Left lung (tissue), 10 donors: ENCODE data around the gene CCDC6. TPM values are rescaled to one million over a fixed set of nuclear protein-coding genes. Genes with fewer than 3 reads are reported as not detected.
A peak's percentile ranks its signal among the peaks of the same experiment; 100 is the strongest.
"Not testable (repeated sequence)": the region's sequence is repeated elsewhere in the genome, so short reads cannot be mapped to it uniquely, and the experiment has no call there.

Experiments used
- ATAC-seq: fragments of 200-7000 bp; cut with Tn5 transposase; one replicate; pipeline ENCODE4 v1.9.1; 2020; ENCODE audit warnings: moderate library complexity
- DNase-seq, 4 donors: peaks; one replicate each; pipeline ENCODE4 v3.0.0-alpha.2; 2013 to 2020
- H3K27ac ChIP-seq, 2 donors: fragments of 200-600 bp; sonication (generic) in 1 of 2; one replicate each; pipeline versions ENCODE4 v1.5.0 to v1.8.0; 2020 to 2021
- H3K27me3 ChIP-seq, 2 donors: fragments of 200-600 bp; sonication (generic) in 1 of 2; one replicate each; pipeline versions ENCODE4 v1.5.0 to v1.8.0; 2020 to 2021
- H3K36me3 ChIP-seq, 2 donors: fragments of 200-600 bp; sonication (generic) in 1 of 2; one replicate each; pipeline versions ENCODE4 v1.5.0 to v1.8.0; 2020 to 2021
- H3K4me1 ChIP-seq, 2 donors: fragments of 200-600 bp; one replicate each; pipeline ENCODE4 v1.8.0; 2021
- H3K4me3 ChIP-seq, 2 donors: fragments of 200-600 bp; sonication (generic) in 1 of 2; one replicate each; pipeline versions ENCODE4 v1.5.0 to v1.8.0; 2020 to 2021; ENCODE audit warnings: mild to moderate bottlenecking in 1 of 2
- H3K9me3 ChIP-seq, 2 donors: fragments of 200-600 bp; sonication (generic) in 1 of 2; one replicate each; pipeline versions ENCODE4 v1.5.0 to v1.8.0; 2020 to 2021
- CTCF ChIP-seq, 2 donors: fragments of 200-600 bp; sonication (generic) in 1 of 2; IDR thresholded peaks; one replicate each; pipeline versions ENCODE4 v1.5.0 to v1.8.0; 2021; ENCODE audit warnings: antibody characterized with exemption in 2 of 2
- intact Hi-C, 2 donors: fragments of 100-400 bp; cut with DNase I; formaldehyde crosslinking; loops; one replicate each; pipeline versions ENCODE4 v1.11.2 to v1.14.2; 2022
- polyA plus RNA-seq, 6 donors: library from polyadenylated mRNA; unstranded; fragments of 120-200 nt; gene quantifications; one replicate each; pipeline ENCODE4 v1.2.1, GENCODE V29; 2013; ENCODE audit not compliant: insufficient read length in 6 of 6
- total RNA-seq, 2 donors: library from RNA; stranded (reverse); fragmentation: NEBNext Ultra II Directional; extraction: Animal tissue kit (Norgen Biotek cat#: 25700); gene quantifications; one replicate each; pipeline ENCODE4 v1.2.1, GENCODE V29; 2021
- donor health status: DM: no; HTN: yes; CAD: no.
- donor health status: DM: no; HTN: no; CAD: no.

The CCDC6 gene
- total and polyA plus RNA-seq, 8 donors = 32.1 to 76.6 (median 44.4) TPM

GRCh38 chr10:59888781-59889435, 17.4 kb downstream of the CCDC6 start:
- no peak overlapping the region for H3K27ac ChIP-seq
- ATAC-seq (no peak), DNase-seq (no peak)
- TF ChIP-seq CTCF (IDR thresholded peaks at IDR 0.05) = no peak
- H3K9me3 ChIP-seq = no peaks in the 10 kb centered on the region
- H3K4me1 ChIP-seq = peaks cover 20 to 88% of the 10 kb centered on the region in 2 donors
- no peak overlapping the region for H3K4me3 ChIP-seq
- no peaks in the 10 kb centered on the region for H3K27me3 ChIP-seq
- H3K36me3 ChIP-seq = peaks cover 0 to 5% of the 10 kb centered on the region in 2 donors
- intact Hi-C loops = no loop called here

GRCh38 chr10:59887972-59888640, 18.2 kb downstream of the CCDC6 start:
- H3K36me3 ChIP-seq = peaks cover 0 to 5% of the 10 kb centered on the region in 2 donors
- no peaks in the 10 kb centered on the region for H3K9me3 ChIP-seq
- DNase-seq (no peak), ATAC-seq (no peak)
- H3K27me3 ChIP-seq = no peaks in the 10 kb centered on the region
- intact Hi-C loops = no loop called here
- no peak overlapping the region for H3K4me3 ChIP-seq
- no peak overlapping the region for H3K27ac ChIP-seq
- peaks cover 16 to 80% of the 10 kb centered on the region in 2 donors for H3K4me1 ChIP-seq
- TF ChIP-seq CTCF (IDR thresholded peaks at IDR 0.05) = no peak

GRCh38 chr10:59887006-59887405, 19.4 kb downstream of the CCDC6 start:
- DNase-seq (no peak), ATAC-seq (peak; percentile 50)
- TF ChIP-seq CTCF (IDR thresholded peaks at IDR 0.05) = no peak
- Histone ChIP-seq H3K4me3 (no peak overlapping the region), H3K27me3 (no peaks in the 10 kb centered on the region), H3K9me3 (no peaks in the 10 kb centered on the region), H3K4me1 (peaks cover 10 to 71% of the 10 kb centered on the region in 2 donors), H3K36me3 (peaks cover 0 to 5% of the 10 kb centered on the region in 2 donors), H3K27ac (no peak overlapping the region)
- intact Hi-C loops = no loop called here

GRCh38 chr10:59885430-59886134, 20.8 kb downstream of the CCDC6 start:
- Histone ChIP-seq H3K4me3 (no peak overlapping the region), H3K27me3 (no peaks in the 10 kb centered on the region), H3K4me1 (peaks cover 13 to 65% of the 10 kb centered on the region in 2 donors), H3K36me3 (peaks cover 0 to 5% of the 10 kb centered on the region in 2 donors), H3K27ac (no peak overlapping the region), H3K9me3 (no peaks in the 10 kb centered on the region)
- TF ChIP-seq CTCF (IDR thresholded peaks at IDR 0.05) = no peak
- intact Hi-C loops = no loop called here
- ATAC-seq (peak; percentile 30), DNase-seq (peak in 1 of 4 donors; percentile 43)

- ATAC-seq, H3K4me3 ChIP-seq, H3K9me3 ChIP-seq, intact Hi-C loops, H3K36me3 ChIP-seq, H3K27me3 ChIP-seq, H3K27ac ChIP-seq, DNase-seq: not testable (repeated sequence)
- H3K4me1 ChIP-seq = peaks cover 13 to 63% of the 10 kb centered on the region in 2 donors
Observed at GRCh38 chr10:59884893-59885292, 21.5 kb downstream of the CCDC6 start.
